Immature natural killer cell (primary cell): ENCODE data around the gene DCUN1D4. TPM values are rescaled to one million over a fixed set of nuclear protein-coding genes. Genes with fewer than 3 reads are reported as not detected.

Experiments
- polyA plus RNA-seq, 3 donors: library from polyadenylated mRNA; unstranded; fragments of 300-500 nt; fragmentation: Illumina TruSeq; gene quantifications; one replicate each; pipeline ENCODE4 v1.2.3, GENCODE V29; 2021

DCUN1D4 gene
- polyA plus RNA-seq, 3 donors from 2014 or later: 3.9 to 7.5 (median 6.7) TPM

Other genes starting within 250 kb of the DCUN1D4 start
- gene LRRC66, start 177.2 kb downstream of the DCUN1D4 start, polyA plus RNA-seq: not detected
- 1 to 10 TPM in 1 of 3 donors, under 1 TPM in 2; 0.31 to 1.4 (median 0.48) TPM for gene SGCB, start 195.1 kb downstream of the DCUN1D4 start, polyA plus RNA-seq
- gene SPATA18, start 208.2 kb downstream of the DCUN1D4 start, polyA plus RNA-seq: not detected